ENCODE results near the gene ACTRT3. TPM values are rescaled to one million over a fixed set of nuclear protein-coding genes. Genes with fewer than 3 reads are reported as not detected.

The ACTRT3 gene
- total RNA-seq, 1 experiment from 2014 or later = 2.3 TPM

- peaks cover 5% of the 10 kb centered on the region for H3K4me1 ChIP-seq (ENCODE audit: insufficient read depth, low read length, poor library complexity, severe bottlenecking)
- no peaks in the 10 kb centered on the region for H3K36me3 ChIP-seq (ENCODE audit: insufficient read depth, low read length, poor library complexity, severe bottlenecking)
- DNase-seq (ENCODE audit: low spot score) = peak; percentile 91
- H3K27ac ChIP-seq (ENCODE audit: low read depth, low read length, poor library complexity, severe bottlenecking) = peak within 1 kb of the TSS; percentile 85
- ChIA-PET CTCF (no interaction called here), POLR2A (ENCODE audit: low non-redundant PET) (no interaction called here)
- TF ChIP-seq CTCF (conservative IDR thresholded peaks at IDR 0.05; ENCODE audit: low read depth, low read length) (no peak), EZH2 (IDR thresholded peaks at IDR 0.05; ENCODE audit: borderline replicate concordance, low read depth, low read length, poor library complexity, severe bottlenecking) (no peak)
- intact Hi-C loops (cut with micrococcal nuclease; ENCODE audit: unreplicated experiment) = no loop called here
- no TSS peak for BruUV-seq (replicated peaks)
- no peaks in the 10 kb centered on the region for H3K27me3 ChIP-seq (replicated peaks; ENCODE audit: insufficient read depth, low read depth, low read length, poor library complexity)
- peak within 1 kb of the TSS; percentile 72 for H3K4me3 ChIP-seq (ENCODE audit: low read depth, low read length, poor library complexity, severe bottlenecking)
- H3K9me3 ChIP-seq (ENCODE audit: low read depth, low read length, poor library complexity, severe bottlenecking) = no peaks in the 10 kb centered on the region
Observed at GRCh38 chr3:169812332-169813235, 43.2 kb upstream of the ACTRT3 start, which contains the start of the genes LRRC34 and LRRIQ4. Gene LRRC34 (minus strand): TSS chr3:169812904. CDS start chr3:169812548, 356 bp downstream. Gene LRRIQ4 (plus strand): TSS chr3:169812870. CDS start chr3:169821922, 9,052 bp downstream.

GRCh38 chr3:169811631-169812331 lies 42.4 kb upstream of the ACTRT3 start:
- peak overlapping the region; percentile 85 for H3K27ac ChIP-seq (ENCODE audit: low read depth, low read length, poor library complexity, severe bottlenecking)
- ChIA-PET POLR2A (ENCODE audit: low non-redundant PET) (no interaction called here), CTCF (no interaction called here)
- peak; percentile 58 for DNase-seq (ENCODE audit: low spot score)
- no peaks in the 10 kb centered on the region for H3K27me3 ChIP-seq (replicated peaks; ENCODE audit: insufficient read depth, low read depth, low read length, poor library complexity)
- peak overlapping the region; percentile 72 for H3K4me3 ChIP-seq (ENCODE audit: low read depth, low read length, poor library complexity, severe bottlenecking)
- H3K9me3 ChIP-seq (ENCODE audit: low read depth, low read length, poor library complexity, severe bottlenecking) = no peaks in the 10 kb centered on the region
- TSS peak; percentile 39 for BruUV-seq (replicated peaks)
- no peak for TF ChIP-seq CTCF (conservative IDR thresholded peaks at IDR 0.05; ENCODE audit: low read depth, low read length)
- no peak for TF ChIP-seq EZH2 (IDR thresholded peaks at IDR 0.05; ENCODE audit: borderline replicate concordance, low read depth, low read length, poor library complexity, severe bottlenecking)
- peaks cover 5% of the 10 kb centered on the region for H3K4me1 ChIP-seq (ENCODE audit: insufficient read depth, low read length, poor library complexity, severe bottlenecking)
- intact Hi-C loops (cut with micrococcal nuclease; ENCODE audit: unreplicated experiment) = no loop called here
- H3K36me3 ChIP-seq (ENCODE audit: insufficient read depth, low read length, poor library complexity, severe bottlenecking) = peaks cover 5% of the 10 kb centered on the region

- no peak for TF ChIP-seq EZH2 (IDR thresholded peaks at IDR 0.05; ENCODE audit: borderline replicate concordance, low read depth, low read length, poor library complexity, severe bottlenecking)
- TF ChIP-seq CTCF (conservative IDR thresholded peaks at IDR 0.05; ENCODE audit: low read depth, low read length) = no peak
- H3K4me3 ChIP-seq (ENCODE audit: low read depth, low read length, poor library complexity, severe bottlenecking) = no peak overlapping the region
- BruUV-seq (replicated peaks) = no TSS peak
- no peak for DNase-seq (ENCODE audit: low spot score)
- ChIA-PET POLR2A (ENCODE audit: low non-redundant PET) (no interaction called here), CTCF (interaction anchor here (0.7 kb wide), 2 partner anchors 48 to 1681 kb away, joined by 6 to 7 read pairs; no protein-coding TSS in a partner anchor)
- H3K27ac ChIP-seq (ENCODE audit: low read depth, low read length, poor library complexity, severe bottlenecking) = no peak overlapping the region
- peaks cover 5% of the 10 kb centered on the region for H3K4me1 ChIP-seq (ENCODE audit: insufficient read depth, low read length, poor library complexity, severe bottlenecking)
- intact Hi-C loops (cut with micrococcal nuclease; ENCODE audit: unreplicated experiment) = no loop called here
- H3K36me3 ChIP-seq (ENCODE audit: insufficient read depth, low read length, poor library complexity, severe bottlenecking) = peaks cover 5% of the 10 kb centered on the region
- H3K9me3 ChIP-seq (ENCODE audit: low read depth, low read length, poor library complexity, severe bottlenecking) = no peaks in the 10 kb centered on the region
- no peaks in the 10 kb centered on the region for H3K27me3 ChIP-seq (replicated peaks; ENCODE audit: insufficient read depth, low read depth, low read length, poor library complexity)
Observed at GRCh38 chr3:169809230-169809795, 40.0 kb upstream of the ACTRT3 start.

Data from A673 (cell line).